Renal cortical epithelial cell (primary cell): ENCODE results near the gene PARN. TPM values are rescaled to one million over a fixed set of nuclear protein-coding genes. Genes with fewer than 3 reads are reported as not detected.
"Not testable (repeated sequence)": the region's sequence is repeated elsewhere in the genome, so short reads cannot be mapped to it uniquely, and the experiment has no call there.

Experiments
- DNase-seq: peaks from one replicate; pipeline ENCODE4 v3.0.0-alpha.2; 2011; ENCODE audit warnings: low read depth
- total RNA-seq: library from RNA; depleted of rRNA; stranded (reverse); fragments of >200 nt; gene quantifications from 2 replicates; pipeline ENCODE4 v1.2.3, GENCODE V29; 2014

Gene PARN
- total RNA-seq, 1 donor from 2014 or later, result 34.7 TPM

GRCh38 chr16:14632693-14633569 is 2.9 kb upstream of the PARN start, which contains the start of gene BFAR:
BFAR (plus strand) TSS chr16:14632951; CDS start chr16:14644347, 11,396 bp downstream.
- DNase-seq, result peak; percentile 87

- not testable (repeated sequence) for DNase-seq
These were observed 715 bp upstream of the PARN start for GRCh38 chr16:14630620-14631330.

GRCh38 chr16:14629612-14629918 is 495 bp downstream of the PARN start:
- no peak for DNase-seq

GRCh38 chr16:14628806-14629611 is 1.1 kb downstream of the PARN start:
- no peak for DNase-seq

- DNase-seq, result no peak
These were observed 3.0 kb downstream of the PARN start for GRCh38 chr16:14627078-14627477.

- no peak for DNase-seq
These were observed 11.5 kb downstream of the PARN start for GRCh38 chr16:14618566-14618965.

- DNase-seq, result no peak
These were observed 13.8 kb downstream of the PARN start for GRCh38 chr16:14616280-14616679.

GRCh38 chr16:14613991-14614390 is 16.1 kb downstream of the PARN start:
- DNase-seq, result no peak

- DNase-seq, result no peak
These were observed 18.4 kb downstream of the PARN start for GRCh38 chr16:14611660-14612059.

- DNase-seq, result no peak
These were observed 20.3 kb downstream of the PARN start for GRCh38 chr16:14609716-14610115.

GRCh38 chr16:14608604-14609003 is 21.5 kb downstream of the PARN start:
- DNase-seq, result peak; percentile 53

- no peak for DNase-seq
These were observed 21.9 kb downstream of the PARN start for GRCh38 chr16:14608111-14608566.

GRCh38 chr16:14606102-14606501 is 24.0 kb downstream of the PARN start:
- DNase-seq, result no peak

- no peak for DNase-seq
These were observed 27.6 kb downstream of the PARN start for GRCh38 chr16:14602443-14602963.

- DNase-seq, result peak; percentile 43
These were observed 29.9 kb downstream of the PARN start for GRCh38 chr16:14600164-14600563.

- peak; percentile 47 for DNase-seq
These were observed 43.3 kb downstream of the PARN start for GRCh38 chr16:14586637-14587305.

- no peak for DNase-seq
These were observed 44.8 kb downstream of the PARN start for GRCh38 chr16:14585287-14585686.

- not testable (repeated sequence) for DNase-seq
These were observed 49.1 kb downstream of the PARN start for GRCh38 chr16:14580926-14581325.

GRCh38 chr16:14579266-14579665 is 50.8 kb downstream of the PARN start:
- DNase-seq, result no peak

GRCh38 chr16:14576532-14576931 is 53.5 kb downstream of the PARN start:
- peak; percentile 65 for DNase-seq

GRCh38 chr16:14576069-14576468 is 54.0 kb downstream of the PARN start:
- DNase-seq, result no peak
